ENCODE data around the gene TRIO.
A peak's percentile ranks its signal among the peaks of the same experiment; 100 is the strongest.

TRIO gene

DNA sequence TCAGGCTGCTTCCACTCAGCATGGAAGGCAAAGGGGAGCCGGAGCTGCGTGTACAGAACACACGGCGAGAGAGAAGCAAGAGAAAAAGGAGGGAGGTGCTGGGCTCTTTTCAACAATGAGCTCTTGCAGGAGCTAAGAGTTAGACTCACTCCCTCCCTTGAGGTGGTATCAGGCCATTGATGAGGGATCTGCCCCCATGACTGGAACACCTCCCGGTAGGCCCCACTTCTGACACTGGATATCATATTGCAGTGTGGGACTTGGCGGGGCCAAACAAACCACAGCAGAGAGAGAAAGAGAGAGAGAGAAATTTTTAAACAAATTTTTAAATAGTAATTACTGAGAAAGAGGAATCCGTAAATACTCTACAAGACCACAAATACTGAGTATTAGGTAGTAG, 182.2 kb downstream of the TRIO start:
- H3K9me3 ChIP-seq (ENCODE audit: control insufficient read depth, insufficient read depth, low read depth, low read length), result no peaks in the 10 kb centered on the region
- H3K36me3 ChIP-seq (ENCODE audit: control insufficient read depth in 2 of 2, insufficient read depth in 1 of 2, low read length in 2 of 2), result peaks cover 12 to 33% of the 10 kb centered on the region in 2 experiments; a peak in 2 of 3 replicates
- POLR2A ChIA-PET, result no interaction called here
- H3K27ac ChIP-seq (ENCODE audit: extremely low read depth, low read depth, low read length), result no peak overlapping the region
- CTCF ChIA-PET, result interaction anchor here (0.8 to 1.7 kb wide), 5 partner anchors 10 to 182 kb away, joined by 3 to 5 read pairs (median 4); partner anchors contain the start of gene TRIO
- H3K4me3 ChIP-seq (ENCODE audit: low read depth, low read length), result no peak overlapping the region
- H3K4me1 ChIP-seq (ENCODE audit: control insufficient read depth, insufficient read depth, low read length), result no peaks in the 10 kb centered on the region
- TF ChIP-seq WT1 (tag by site-specific recombination; IDR thresholded peaks at IDR 0.05) (no peak), GLIS2 (tag by site-specific recombination; IDR thresholded peaks at IDR 0.05) (peak; percentile 26; the same call in 1 of the 2 replicates), ZNF138 (tag by site-specific recombination; IDR thresholded peaks at IDR 0.05; ENCODE audit: borderline replicate concordance) (no peak), ZNF341 (tag by site-specific recombination; IDR thresholded peaks at IDR 0.05; ENCODE audit: low read depth) (0 out of 2 replicates have a peak, but pooled peaks have one; percentile 42), GLIS1 (tag by site-specific recombination; IDR thresholded peaks at IDR 0.05) (peak; percentile 41; the same call in 1 of the 2 replicates), OSR2 (tag by site-specific recombination; IDR thresholded peaks at IDR 0.05) (0 out of 2 replicates have a peak, but pooled peaks have one; percentile 14), MZF1 (tag by site-specific recombination; IDR thresholded peaks at IDR 0.05; ENCODE audit: borderline replicate concordance) (peak; percentile 48; the same call in 1 of the 2 replicates), ZNF10 (tag by site-specific recombination; IDR thresholded peaks at IDR 0.05) (peak; percentile 86)
- TF ChIP-seq, protein P1, sequence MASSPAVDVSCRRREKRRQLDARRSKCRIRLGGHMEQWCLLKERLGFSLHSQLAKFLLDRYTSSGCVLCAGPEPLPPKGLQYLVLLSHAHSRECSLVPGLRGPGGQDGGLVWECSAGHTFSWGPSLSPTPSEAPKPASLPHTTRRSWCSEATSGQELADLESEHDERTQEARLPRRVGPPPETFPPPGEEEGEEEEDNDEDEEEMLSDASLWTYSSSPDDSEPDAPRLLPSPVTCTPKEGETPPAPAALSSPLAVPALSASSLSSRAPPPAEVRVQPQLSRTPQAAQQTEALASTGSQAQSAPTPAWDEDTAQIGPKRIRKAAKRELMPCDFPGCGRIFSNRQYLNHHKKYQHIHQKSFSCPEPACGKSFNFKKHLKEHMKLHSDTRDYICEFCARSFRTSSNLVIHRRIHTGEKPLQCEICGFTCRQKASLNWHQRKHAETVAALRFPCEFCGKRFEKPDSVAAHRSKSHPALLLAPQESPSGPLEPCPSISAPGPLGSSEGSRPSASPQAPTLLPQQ (tag by site-specific recombination; IDR thresholded peaks at IDR 0.05), result peak; percentile 49; the same call in 1 of the 2 replicates
- TF ChIP-seq, protein P2, sequence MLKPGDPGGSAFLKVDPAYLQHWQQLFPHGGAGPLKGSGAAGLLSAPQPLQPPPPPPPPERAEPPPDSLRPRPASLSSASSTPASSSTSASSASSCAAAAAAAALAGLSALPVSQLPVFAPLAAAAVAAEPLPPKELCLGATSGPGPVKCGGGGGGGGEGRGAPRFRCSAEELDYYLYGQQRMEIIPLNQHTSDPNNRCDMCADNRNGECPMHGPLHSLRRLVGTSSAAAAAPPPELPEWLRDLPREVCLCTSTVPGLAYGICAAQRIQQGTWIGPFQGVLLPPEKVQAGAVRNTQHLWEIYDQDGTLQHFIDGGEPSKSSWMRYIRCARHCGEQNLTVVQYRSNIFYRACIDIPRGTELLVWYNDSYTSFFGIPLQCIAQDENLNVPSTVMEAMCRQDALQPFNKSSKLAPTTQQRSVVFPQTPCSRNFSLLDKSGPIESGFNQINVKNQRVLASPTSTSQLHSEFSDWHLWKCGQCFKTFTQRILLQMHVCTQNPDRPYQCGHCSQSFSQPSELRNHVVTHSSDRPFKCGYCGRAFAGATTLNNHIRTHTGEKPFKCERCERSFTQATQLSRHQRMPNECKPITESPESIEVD (tag by site-specific recombination; IDR thresholded peaks at IDR 0.05), result 0 out of 2 replicates have a peak, but pooled peaks have one; percentile 17

GRCh38 chr5:14326035-14326903, 183.1 kb downstream of the TRIO start:
- Histone ChIP-seq H3K27ac (ENCODE audit: extremely low read depth, low read depth, low read length) (no peak overlapping the region), H3K36me3 (ENCODE audit: control insufficient read depth in 2 of 2, insufficient read depth in 1 of 2, low read length in 2 of 2) (peaks cover 9 to 34% of the 10 kb centered on the region in 2 experiments; a peak in 2 of 3 replicates), H3K4me3 (ENCODE audit: low read depth, low read length) (no peak overlapping the region), H3K4me1 (ENCODE audit: control insufficient read depth, insufficient read depth, low read length) (no peaks in the 10 kb centered on the region), H3K9me3 (ENCODE audit: control insufficient read depth, insufficient read depth, low read depth, low read length) (no peaks in the 10 kb centered on the region)
- TF ChIP-seq ZNF654 (tag by site-specific recombination; IDR thresholded peaks at IDR 0.05; ENCODE audit: low read depth), result peak; percentile 24
- TF ChIP-seq KLF9 (tag by site-specific recombination; IDR thresholded peaks at IDR 0.05; ENCODE audit: low read depth), result no peak
- POLR2A ChIA-PET, result interaction anchor here (0.5 to 1.6 kb wide), 2 partner anchors 56 to 120 kb away, joined by 3 read pairs; no protein-coding TSS in a partner anchor
- CTCF ChIA-PET, result interaction anchor here (0.5 to 1.6 kb wide), 14 partner anchors 9 to 1020 kb away, joined by 3 to 5 read pairs (median 3); partner anchors contain the start of gene TRIO

GRCh38 chr5:14327624-14328023, 184.5 kb downstream of the TRIO start:
- TF ChIP-seq ZNF366 (tag by site-specific recombination; conservative IDR thresholded peaks at IDR 0.05), result no peak
- no peak for TF ChIP-seq ZSCAN30 (tag by site-specific recombination; IDR thresholded peaks at IDR 0.05)
- TF ChIP-seq ZNF292 (tag by site-specific recombination; IDR thresholded peaks at IDR 0.05; ENCODE audit: borderline replicate concordance, low read depth), result no peak
- no peak for TF ChIP-seq TRIM28 (IDR thresholded peaks at IDR 0.05; ENCODE audit: borderline replicate concordance, low read length)
- TF ChIP-seq ZNF555 (tag by site-specific recombination; conservative IDR thresholded peaks at IDR 0.05), result no peak
- no peak for TF ChIP-seq SP7 (tag by site-specific recombination; IDR thresholded peaks at IDR 0.05)
- no peak for TF ChIP-seq ZFP41 (tag by site-specific recombination; IDR thresholded peaks at IDR 0.05; ENCODE audit: borderline replicate concordance)
- TF ChIP-seq, protein P2 (tag by site-specific recombination; IDR thresholded peaks at IDR 0.05), result no peak
- no peak for TF ChIP-seq ZNF596 (tag by site-specific recombination; IDR thresholded peaks at IDR 0.05)
- TF ChIP-seq ZNF26 (tag by site-specific recombination; IDR thresholded peaks at IDR 0.05), result no peak
- POLR2A ChIA-PET, result interaction anchor here (1.6 kb wide), 1 partner anchor 57 kb away, joined by 3 read pairs; no protein-coding TSS in a partner anchor
- H3K4me1 ChIP-seq (ENCODE audit: control insufficient read depth, insufficient read depth, low read length), result no peaks in the 10 kb centered on the region
- CTCF ChIA-PET, result no interaction called here
- H3K36me3 ChIP-seq (ENCODE audit: control insufficient read depth in 2 of 2, insufficient read depth in 1 of 2, low read length in 2 of 2), result peaks cover 10 to 36% of the 10 kb centered on the region in 2 experiments; a peak in 2 of 3 replicates
- H3K9me3 ChIP-seq (ENCODE audit: control insufficient read depth, insufficient read depth, low read depth, low read length), result no peaks in the 10 kb centered on the region
- H3K27ac ChIP-seq (ENCODE audit: extremely low read depth, low read depth, low read length), result no peak overlapping the region
- H3K4me3 ChIP-seq (ENCODE audit: low read depth, low read length), result no peak overlapping the region
